ENCODE measurements around the gene DSN1.
"Not testable (repeated sequence)": the region's sequence is repeated elsewhere in the genome, so short reads cannot be mapped to it uniquely, and the experiment has no call there.

DNA sequence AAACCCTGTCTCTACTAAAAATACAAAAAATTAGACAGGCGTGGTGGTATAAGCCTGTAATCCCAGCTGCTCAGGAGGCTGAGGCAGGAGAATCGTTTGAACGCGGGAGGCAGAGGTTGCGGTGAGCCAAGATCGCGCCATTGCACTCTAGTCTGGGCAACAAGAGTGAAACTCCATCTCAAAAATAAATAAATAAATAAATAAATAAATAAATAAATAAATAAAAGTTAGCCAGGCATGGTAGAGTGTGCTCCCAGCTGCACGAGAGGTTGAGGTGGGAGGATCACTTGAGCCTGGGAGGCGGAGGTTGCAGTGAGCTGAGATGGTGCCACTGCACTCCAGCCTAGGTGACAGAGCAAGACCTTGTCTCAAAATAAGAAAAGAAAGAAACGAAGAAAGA, 25.8 kb upstream of the DSN1 start:
- TF ChIP-seq, protein P1, sequence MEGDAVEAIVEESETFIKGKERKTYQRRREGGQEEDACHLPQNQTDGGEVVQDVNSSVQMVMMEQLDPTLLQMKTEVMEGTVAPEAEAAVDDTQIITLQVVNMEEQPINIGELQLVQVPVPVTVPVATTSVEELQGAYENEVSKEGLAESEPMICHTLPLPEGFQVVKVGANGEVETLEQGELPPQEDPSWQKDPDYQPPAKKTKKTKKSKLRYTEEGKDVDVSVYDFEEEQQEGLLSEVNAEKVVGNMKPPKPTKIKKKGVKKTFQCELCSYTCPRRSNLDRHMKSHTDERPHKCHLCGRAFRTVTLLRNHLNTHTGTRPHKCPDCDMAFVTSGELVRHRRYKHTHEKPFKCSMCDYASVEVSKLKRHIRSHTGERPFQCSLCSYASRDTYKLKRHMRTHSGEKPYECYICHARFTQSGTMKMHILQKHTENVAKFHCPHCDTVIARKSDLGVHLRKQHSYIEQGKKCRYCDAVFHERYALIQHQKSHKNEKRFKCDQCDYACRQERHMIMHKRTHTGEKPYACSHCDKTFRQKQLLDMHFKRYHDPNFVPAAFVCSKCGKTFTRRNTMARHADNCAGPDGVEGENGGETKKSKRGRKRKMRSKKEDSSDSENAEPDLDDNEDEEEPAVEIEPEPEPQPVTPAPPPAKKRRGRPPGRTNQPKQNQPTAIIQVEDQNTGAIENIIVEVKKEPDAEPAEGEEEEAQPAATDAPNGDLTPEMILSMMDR (conservative IDR thresholded peaks at IDR 0.05; ENCODE audit: low read depth in 2 of 2) = not testable (repeated sequence)
- not testable (repeated sequence) for TF ChIP-seq EZH2 (IDR thresholded peaks at IDR 0.05; ENCODE audit: low read depth, unreplicated experiment); POLR2AphosphoS5 (IDR thresholded peaks at IDR 0.05; ENCODE audit: low read depth); REST (IDR thresholded peaks at IDR 0.05; ENCODE audit: unreplicated experiment); STAT1 (IDR thresholded peaks at IDR 0.05; ENCODE audit: unreplicated experiment); EZH2phosphoT487 (IDR thresholded peaks at IDR 0.05; ENCODE audit: unreplicated experiment); ZNF114 (CRISPR knock-in tag; IDR thresholded peaks at IDR 0.05); JUNB (IDR thresholded peaks at IDR 0.05; ENCODE audit: unreplicated experiment); CREB1 (CRISPR knock-in tag; IDR thresholded peaks at IDR 0.05; ENCODE audit: low read depth); NANOG (IDR thresholded peaks at IDR 0.05; ENCODE audit: borderline replicate concordance); ZNF331 (CRISPR knock-in tag; IDR thresholded peaks at IDR 0.05; ENCODE audit: low read depth)
- TF ChIP-seq, protein P2, sequence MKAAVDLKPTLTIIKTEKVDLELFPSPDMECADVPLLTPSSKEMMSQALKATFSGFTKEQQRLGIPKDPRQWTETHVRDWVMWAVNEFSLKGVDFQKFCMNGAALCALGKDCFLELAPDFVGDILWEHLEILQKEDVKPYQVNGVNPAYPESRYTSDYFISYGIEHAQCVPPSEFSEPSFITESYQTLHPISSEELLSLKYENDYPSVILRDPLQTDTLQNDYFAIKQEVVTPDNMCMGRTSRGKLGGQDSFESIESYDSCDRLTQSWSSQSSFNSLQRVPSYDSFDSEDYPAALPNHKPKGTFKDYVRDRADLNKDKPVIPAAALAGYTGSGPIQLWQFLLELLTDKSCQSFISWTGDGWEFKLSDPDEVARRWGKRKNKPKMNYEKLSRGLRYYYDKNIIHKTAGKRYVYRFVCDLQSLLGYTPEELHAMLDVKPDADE (IDR thresholded peaks at IDR 0.05) = not testable (repeated sequence)
